DMS 273 (cell line): Measurements from ENCODE around the gene PLA2G15.

Experiments used
- DNase-seq: peaks from one replicate; lab custom pipeline; 2025; ENCODE audit not compliant: unreplicated experiment; lab: John Stamatoyannopoulos, UW

Gene PLA2G15

DNA sequence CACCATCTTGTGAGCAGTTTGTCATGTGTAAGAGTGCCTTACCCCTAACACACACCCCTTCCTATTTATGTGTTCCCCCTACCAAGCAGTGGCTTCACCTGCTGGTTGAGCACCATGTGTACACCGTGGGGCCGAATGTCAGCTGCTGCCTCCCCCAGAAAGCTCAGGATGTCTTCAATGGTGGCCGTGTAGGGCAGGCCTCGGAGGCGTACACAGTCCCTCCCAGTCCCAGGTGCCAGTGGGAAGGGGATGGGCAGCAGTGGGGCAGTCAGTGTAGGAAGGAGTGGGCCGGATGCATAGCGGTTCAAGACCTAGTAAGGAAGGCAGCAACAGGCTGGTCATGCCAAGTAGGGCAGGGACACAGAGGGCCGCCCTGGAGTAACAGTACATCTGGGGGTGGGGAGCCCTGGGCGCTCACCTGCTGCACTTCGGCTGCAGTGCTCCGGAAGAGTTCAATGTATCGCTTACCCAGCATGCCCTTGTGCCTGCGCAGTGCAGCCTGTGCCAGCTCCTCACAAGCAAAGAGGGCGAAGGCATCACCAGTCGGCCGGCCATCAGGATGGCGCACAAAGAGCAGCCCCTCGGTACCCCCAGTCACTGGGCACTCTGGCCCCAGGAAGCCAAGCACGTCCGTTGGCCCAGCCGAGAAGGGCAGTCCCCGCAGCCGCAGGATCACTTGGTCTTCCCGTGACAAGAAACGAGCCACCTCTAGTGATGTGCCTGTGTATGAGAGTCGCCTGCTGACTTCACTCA lies 13.6 kb upstream of the PLA2G15 start:
- no peak for DNase-seq

DNA sequence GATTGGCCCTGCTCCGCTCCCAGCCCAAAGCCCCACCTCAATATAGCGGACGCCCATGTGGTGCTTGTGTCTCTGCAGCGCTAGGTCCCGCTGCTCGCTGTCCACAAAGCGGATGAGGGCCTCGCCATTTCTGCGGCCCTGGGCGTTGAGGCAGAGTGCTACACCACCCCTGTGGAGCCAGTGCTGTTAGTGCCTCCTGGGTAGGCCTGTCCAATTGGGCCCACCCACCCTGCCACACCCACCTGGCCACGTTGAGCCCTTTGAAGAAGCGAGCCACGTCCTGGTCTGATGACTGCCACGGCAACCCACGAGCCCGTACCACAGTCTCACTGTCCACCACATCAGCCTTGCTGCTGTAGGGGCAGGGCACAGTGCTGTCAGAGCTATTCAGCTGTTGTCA lies 12.8 kb upstream of the PLA2G15 start:
- DNase-seq: no peak

DNA sequence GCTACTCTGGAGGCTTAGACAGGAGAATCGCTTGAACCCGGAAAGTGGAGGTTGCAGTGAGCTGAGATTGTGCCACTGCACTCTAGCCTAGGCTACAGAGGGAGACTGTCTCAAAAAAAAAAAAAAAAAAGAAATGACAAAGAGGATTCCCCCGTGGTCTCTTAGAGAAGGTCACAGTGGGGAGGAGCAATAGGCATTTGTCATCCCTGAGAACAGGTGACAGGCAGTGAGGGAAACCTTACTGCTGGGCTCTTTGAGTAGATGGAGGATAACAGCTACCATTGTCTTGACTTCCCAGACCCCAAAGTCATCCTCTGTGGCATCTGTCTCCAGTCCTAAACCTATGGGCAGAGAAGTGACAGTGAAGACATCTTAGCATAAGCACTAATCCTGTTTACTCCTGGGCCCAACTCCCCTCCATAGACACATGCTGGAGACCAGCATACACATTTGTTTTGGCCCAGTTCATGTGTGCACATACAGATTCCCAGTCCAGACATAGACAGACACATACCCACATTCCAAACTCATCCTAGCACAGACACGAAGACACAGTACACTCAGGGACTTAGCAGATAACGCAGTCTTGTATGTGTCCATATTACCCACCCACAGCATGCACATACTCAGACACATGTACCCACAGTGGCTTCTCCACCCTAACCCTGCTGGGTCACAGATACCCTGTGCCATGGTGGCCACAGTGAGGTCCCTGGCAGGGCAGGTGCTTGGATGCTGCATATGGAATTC lies 11.9 kb upstream of the PLA2G15 start:
- no peak for DNase-seq

DNA sequence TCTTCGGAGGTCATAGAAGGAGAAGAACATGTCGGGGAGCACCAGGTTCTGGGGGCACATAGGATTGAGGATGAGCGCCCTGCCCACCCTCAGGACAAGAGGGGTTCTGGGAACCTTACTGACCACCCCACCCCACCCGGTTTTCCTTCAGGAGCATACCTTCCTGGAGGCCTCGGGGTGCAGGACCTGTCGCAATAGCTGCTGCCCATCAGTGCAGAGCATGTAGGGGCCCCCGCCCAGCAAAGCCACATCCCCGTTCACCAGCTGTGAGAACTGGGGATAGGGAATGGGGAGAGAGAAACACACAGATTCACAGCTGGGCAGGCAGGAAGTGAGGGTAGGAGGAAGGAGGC lies 11.4 kb upstream of the PLA2G15 start:
- DNase-seq: no peak

DNA sequence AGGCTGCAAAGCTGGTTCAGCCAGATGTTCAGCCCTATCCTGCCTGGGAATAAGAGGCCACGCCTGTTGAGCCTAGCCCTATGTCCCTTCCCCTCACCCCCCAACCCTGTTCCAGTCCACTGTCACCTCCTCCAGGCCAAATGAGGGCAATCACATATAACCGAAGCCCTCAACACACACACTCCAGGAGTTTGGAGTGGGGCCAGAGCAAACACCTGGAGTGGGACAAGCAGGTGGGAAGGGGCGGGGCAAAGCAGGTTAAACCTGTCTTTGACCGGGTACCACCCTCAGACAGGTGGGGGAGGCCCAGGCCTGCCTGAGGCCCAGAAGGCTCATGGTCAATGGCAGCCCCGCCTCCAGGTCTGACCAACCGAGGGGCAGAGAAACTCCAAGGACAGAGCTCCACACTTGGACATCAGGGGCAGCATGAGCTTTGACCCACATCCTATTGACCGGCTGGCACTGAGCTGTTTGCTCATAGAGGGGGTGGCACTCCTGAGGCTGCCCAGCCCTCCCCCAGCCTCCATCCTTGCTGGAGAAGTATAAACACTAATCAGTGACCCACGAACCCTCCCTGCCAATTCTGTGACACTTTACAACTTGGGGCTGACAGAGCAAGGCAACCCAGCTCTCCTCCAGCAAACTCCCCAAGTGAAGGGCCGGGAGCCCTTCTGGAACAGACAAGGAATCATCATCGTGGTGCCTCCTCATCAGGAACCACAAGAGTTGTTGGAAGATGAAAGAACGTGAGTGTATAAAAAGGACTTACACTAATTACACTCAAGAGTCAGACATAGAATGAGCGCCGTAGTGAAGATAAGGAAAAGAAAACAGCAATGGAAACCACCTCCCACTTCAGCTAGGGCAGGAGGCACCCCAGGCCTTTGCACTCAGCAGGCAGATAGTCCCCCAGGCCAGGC lies 10.7 kb upstream of the PLA2G15 start:
- DNase-seq: peak; percentile 49

DNA sequence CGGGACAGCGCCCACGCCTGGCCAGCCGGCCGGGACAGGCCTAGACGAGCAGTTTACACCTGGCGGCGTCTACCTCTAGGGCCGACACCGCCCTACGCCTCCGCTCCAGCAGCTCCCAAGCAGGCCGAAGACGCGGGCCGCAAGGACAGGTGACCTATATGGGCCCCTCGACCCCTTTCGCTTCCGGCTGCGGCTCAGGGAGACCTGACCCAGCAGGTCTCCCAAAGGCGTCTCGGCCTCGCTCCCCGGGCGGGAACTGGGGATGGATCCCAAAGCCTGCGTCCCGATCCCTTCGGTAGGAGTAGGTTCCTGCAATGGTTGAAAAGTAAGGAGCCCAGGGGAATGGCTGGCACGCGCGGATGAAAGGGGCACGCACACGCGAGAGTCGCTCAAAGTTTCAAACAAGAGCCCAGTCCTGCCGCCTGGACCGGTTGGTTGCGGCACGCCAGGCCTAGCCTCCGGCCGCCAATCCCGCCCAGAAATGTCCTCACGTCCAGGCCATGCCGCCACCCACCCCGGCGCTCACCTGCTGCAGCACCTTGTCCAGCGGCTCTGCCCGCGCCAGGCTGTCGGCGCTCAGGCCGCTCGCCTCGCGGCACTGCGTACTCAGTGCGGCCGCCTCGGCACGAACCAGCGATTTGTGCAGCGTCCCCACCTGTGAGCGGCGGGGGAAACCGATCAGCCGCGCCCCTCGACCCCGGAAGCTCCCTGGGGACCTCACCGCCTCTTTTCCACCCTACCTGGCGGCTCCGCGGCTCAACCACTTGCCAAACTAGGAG lies 9.9 kb upstream of the PLA2G15 start:
- DNase-seq: no peak

DNA sequence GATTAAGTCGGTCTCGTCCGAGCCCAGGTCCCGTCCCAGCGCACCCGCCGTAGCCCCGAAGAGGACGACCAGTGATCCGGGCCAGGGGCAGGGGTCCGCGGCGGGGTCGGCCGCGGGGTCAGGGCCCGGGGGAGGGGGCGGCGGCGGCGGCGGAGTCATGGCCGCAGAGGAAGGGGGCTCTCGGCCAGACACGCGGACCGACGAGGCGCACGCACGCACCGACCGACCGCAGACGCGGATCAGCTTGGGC lies 9.4 kb upstream of the PLA2G15 start, which contains the start of gene ESRP2:
Gene ESRP2 (minus strand): TSS at position 241 of the 250 bp plus-strand sequence. CDS start 82 bp downstream, at position 159.
- peak; percentile 52 for DNase-seq

DNA sequence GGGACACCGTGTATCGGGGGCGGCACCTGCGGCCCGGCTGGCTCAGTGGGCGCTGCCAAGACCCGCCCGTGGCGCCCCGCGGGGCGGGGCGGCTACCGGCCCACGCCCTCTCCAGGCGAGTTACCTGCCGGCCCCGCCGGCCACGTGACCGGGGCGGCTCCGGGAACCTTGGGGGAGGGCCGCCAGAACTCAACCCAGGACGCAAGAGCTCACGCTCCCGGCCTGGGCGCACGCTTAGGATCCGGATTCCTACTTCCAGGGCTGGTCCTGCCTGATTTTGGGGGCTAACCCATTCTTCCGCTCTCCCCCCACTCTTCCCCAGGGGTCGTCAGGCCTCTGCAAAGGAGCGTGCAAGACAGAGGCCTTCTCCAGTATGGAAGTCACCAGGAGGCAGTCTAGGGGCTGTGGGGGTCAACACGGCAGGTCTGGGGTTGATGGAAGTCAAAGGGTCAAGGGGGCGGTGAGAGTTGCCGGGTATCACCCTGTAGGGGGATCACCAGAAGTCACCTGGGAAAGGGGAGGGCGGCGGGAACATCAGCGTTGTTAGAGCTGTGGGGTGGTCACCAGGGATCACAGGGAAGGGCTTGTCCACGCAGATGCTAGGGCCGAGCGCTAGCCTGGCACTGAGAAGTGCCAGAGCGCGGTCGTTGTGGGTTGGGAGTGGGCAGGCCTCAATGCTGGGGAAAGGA lies 8.9 kb upstream of the PLA2G15 start:
- DNase-seq: peak; percentile 52

DNA sequence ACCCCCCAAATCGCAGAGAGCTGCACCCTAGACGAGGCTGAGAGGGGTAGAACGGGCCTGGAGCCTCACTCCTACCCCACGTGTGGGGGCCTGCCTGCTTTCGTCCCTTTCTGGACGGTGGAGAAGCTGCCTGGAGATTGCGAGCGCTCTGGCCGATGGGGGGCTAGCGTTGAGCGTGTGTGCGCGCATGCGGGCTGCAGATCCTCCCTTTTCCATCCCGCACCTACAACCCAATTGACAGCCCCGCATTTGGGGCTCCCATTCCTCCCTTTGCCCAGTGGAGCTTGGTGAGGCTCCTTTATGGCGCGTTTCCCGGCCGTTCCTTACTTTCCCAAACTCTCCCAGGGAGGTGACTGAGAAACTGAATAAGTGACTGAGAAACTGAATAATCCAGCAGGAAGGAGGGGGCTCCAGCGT lies 8.3 kb upstream of the PLA2G15 start:
- DNase-seq: no peak

DNA sequence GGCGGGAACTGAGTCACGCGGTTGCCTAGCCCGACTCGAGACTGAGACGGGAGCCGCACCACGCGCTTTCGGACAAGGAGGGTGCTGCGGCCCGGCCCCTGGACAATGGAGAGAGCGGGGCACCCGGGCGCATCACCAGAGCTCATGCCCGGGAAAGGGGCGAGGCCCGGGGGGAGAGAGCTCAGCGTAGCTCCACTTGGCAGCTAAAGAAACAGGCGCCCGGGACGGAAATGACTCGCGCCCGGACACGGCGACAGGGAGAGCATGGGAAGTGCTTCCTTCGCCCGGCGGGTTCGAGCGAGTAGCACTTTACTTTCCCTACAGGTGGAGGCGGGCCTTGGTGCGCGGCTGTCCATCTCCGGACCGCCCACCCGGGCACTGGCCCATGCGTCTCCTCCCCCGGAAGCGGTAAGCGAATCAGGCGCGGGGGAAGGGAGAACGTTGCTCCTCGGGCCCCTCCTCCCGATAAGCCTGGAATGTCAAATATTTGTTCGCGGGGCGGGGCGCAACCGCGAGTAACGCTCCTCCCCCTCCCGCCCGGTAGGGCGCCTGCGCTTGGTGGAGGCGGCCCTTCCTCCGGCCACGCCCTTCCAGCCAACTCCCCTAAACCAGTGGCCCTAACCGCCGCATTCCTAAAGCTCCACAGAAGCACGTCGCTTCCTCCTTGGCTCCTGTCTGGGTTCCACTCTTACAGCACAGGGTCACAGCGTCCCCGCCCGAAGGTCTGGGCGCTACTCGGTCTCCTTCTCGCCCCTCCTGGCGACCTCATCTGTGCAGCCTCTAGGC lies 7.7 kb upstream of the PLA2G15 start:
- DNase-seq: peak; percentile 99

DNA sequence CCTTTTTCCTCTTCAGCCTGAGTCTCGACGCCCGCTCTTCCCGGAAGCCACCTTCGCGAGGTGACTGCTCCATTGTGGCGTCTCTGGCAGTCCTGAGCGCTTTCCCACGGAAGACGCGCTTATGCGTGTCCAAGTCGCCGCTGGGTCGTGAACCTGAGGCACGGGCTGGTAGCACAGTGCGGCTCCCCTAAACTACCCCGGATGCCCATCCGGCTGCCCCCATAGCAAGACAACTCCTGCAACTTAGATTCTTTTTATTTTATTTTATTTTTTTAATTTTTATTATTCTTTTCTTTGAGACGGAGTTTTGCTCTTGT lies 7.2 kb upstream of the PLA2G15 start:
- DNase-seq: no peak

DNA sequence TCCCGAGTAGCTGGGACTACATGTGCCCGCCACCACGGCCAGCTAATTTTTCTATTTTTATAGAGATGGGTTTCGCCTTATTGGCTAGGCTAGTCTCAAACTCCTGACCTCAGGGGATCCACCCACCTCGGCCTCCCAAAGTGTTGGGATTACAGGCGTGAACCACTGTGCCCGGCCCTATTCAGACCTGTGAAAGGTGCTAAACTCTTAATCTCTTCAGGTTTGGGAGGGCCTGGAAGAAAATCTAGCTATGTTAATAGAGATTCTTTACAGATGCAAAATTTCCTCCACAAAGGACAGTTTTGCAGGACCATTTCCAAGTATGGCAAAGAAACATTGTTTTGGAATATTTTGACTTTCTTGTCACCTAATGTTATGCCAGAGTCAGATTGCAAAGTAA lies 3.1 kb upstream of the PLA2G15 start:
- no peak for DNase-seq

DNA sequence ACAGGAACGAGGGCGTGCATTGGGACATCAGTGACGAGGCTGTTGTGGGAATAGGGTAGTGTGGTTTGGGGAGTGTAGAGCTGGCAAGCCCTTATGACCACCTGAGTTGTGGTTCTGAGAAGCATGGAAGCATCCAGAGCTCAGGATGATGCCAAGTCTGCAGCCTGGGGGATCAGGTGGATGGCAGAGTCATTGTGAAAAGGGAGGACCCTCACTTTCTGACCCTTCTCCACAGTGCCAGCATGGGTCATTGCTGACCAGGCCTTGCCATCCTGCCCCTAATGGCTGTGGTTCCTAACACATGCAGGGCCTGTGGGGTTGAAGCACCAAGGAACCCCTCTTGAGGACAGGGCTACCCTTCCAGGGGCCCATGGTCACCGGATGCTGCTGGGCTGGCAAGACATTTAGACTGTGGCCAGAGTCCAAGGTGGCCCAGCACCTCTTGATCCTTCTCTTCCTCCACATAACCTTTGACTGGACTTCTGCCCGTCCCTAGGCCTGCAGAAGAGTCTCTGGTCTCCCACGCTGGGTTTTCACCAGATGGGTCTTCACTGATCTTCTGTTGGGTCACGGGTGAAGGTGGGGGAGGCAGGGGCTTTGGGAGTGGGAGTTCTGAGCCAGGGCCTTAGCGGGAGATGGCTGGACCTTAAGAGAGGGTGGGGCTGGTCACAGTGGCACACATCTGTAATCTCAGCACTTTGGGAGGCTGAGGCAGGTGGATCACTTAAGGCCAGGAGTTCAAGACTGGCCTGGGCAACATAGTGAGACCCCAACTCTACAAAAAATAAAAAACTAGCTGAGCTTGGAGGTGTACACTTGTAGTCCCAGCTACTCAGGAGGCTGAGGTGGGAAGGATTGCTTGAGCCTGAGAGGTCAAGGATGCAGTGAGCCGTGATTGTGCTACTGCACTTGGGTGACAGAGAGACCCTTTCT lies 2.0 kb upstream of the PLA2G15 start:
- DNase-seq: no peak

DNA sequence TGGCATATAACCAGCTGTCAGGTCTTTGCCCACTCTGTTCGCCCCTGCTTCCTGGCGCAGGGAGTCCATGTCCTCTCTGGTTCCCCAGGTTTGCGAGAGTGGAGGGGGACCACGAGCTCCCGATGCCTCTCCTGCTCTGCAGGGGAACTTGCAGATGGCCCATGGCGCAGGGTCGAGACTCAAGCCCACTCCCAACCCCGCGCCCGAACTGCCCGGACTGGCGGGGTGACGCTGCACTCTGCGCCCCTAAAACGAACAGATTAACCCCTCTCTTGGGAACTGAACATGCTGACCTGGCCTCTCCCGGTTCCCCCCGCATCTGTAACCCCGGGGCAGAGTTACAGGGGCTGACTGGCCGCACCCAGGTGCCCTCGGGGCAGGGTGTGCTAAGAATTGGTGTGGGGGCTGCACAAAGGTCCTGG lies 681 bp upstream of the PLA2G15 start:
- no peak for DNase-seq

DNA sequence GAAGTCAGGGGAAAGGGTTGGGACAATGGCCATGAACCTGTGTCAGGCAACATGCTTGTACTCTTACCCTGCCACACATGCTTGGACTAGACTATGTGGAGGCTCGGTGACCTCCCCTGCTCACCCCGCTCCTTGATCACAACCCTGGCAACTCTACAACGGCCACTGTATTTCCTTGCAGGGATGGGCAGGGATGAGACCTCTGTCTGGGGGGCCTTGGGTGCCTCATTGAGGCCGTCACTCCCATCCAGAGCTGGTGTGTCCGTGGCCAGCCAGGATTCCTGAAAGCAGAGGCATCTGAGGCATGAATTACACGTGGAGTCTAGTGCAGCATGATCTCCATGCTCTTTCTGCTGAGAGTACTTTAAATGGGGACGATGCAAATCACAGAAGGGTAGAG lies 948 bp downstream of the PLA2G15 start:
- DNase-seq: no peak

DNA sequence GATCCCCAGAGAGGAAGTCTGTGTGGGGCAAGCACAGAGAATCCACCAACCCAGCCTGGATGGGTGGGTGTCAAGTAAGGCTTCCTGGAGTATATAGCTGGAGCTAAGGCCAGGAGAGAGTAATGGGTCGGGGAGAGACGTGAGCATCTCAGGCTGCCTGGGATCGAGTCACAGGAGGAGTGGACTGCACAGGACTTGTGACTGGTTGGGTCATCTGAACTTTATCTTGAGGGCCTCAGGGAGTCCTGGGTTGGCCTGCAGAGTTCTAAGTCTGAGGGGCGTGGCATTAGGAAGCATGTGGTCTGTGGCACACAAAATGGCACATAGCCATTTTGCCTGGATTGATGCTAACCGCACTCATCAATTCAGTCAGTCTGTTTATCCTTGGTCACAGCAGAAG lies 1.5 kb downstream of the PLA2G15 start:
- no peak for DNase-seq

DNA sequence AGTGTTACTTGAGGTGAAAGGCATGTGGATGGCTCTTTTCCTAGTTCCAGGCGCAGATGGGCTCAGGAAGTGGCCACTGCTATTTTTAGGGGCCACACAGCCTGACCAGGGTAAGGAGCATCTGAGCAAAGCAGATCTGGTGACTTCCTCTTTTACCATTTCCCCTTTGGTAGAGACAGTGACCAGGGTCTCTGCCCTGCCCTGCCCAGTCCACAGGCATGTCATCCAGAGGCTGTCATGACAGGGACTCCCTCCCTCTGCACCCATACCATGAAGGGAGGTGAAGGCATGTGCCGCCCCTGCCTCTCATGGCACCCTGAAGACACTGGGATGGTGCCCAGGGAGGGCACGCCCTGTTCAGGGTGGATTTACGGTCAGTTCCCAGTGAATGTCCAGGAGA lies 2.2 kb downstream of the PLA2G15 start:
- DNase-seq: no peak

DNA sequence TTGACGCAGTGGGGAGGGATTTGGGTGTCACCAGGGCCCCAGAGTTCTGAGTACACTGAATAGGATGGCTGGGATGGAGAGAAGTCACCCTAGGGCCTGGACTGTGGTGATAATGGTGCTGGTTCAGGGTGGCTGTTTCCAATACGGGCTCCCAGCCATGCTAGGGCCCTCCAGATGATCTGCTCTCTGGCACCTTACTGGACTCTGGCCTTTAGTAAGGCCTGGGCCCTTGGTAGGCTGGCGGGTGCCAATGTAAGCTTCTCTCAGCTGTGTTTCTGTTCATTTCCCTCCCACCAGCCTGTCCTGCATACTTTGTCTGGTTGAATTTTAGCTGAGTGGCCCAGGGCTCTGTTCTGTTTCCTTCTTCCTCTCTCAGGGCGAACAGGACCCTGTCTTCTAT lies 2.8 kb downstream of the PLA2G15 start:
- no peak for DNase-seq

DNA sequence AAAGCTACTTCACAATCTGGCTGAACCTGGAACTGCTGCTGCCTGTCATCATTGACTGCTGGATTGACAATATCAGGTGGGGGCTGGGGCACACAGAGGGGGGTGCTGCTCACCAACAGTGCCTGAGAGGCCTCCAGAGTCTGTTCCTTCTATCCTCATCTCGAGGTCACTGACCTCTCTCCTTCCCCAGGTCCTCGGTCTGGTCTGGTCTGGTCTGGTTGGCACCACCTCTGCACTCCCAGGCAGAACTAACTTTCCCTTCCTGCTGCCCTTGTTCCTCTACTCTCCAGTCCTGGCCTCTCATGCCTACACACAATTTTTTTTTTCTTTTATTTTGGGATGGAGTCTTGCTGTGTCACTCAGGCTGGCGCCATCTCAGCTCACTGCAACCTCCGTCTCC lies 4.2 kb downstream of the PLA2G15 start:
- DNase-seq: no peak
